ENCODE data around the gene DPYD. TPM values are rescaled to one million over a fixed set of nuclear protein-coding genes. Genes with fewer than 3 reads are reported as not detected.

DPYD gene
- total and polyA plus RNA-seq, 4 experiments from 2014 or later: 49.7 to 58.4 (median 51.9) TPM

- H3K9me3 Mint-ChIP-seq: no peaks in the 10 kb centered on the region
- H3K27ac Mint-ChIP-seq: no peak overlapping the region
- Histone ChIP-seq H3K9me3 (ENCODE audit: control insufficient read depth in 1 of 2, low read length in 2 of 2) (no peaks in the 10 kb centered on the region), H3K4me3 (ENCODE audit: low read length in 2 of 2) (no peak overlapping the region), H3K36me3 (ENCODE audit: insufficient read depth, low read length) (no peaks in the 10 kb centered on the region), H3K27ac (ENCODE audit: low read depth, low read length) (no peak overlapping the region), H3K27me3 (ENCODE audit: insufficient read depth, low read length) (no peaks in the 10 kb centered on the region), H3K4me1 (ENCODE audit: insufficient read depth, low read length) (no peaks in the 10 kb centered on the region)
- no peaks in the 10 kb centered on the region for H3K27me3 Mint-ChIP-seq
- H3K36me3 Mint-ChIP-seq: peaks cover 23 to 25% of the 10 kb centered on the region in 2 donors
- H3K4me3 Mint-ChIP-seq: no peak overlapping the region
- ChIA-PET CTCF (ENCODE audit: partially characterized antibody) (no interaction called here), POLR2A (ENCODE audit: partially characterized antibody) (no interaction called here)
- H3K4me1 Mint-ChIP-seq: peaks cover 0 to 8% (median under 1%) of the 10 kb centered on the region in 4 donors
- intact Hi-C loops (cut with micrococcal nuclease): no loop called here
- DNase-seq: no peak
These were observed 369.7 kb downstream of the DPYD start for GRCh38 chr1:97551113-97551512.

DNA sequence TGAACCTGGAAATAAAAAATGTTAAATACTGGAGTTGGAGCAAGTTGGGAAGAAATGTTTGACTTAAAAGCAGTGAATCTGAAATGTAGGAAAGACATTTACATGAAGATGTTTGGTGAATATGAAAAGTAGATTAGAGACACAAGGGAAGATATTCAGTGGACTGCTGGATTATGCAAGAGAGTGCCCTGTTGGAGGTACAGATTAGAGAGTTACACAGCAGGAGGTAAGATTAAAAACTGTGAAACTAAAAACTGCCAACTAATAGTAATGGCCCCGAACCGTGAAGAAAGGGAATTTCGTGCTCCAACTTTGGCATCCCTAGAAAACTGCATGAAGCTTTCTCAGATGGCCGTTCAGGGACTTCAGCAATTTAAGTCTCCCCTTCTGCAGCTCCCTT lies 375.4 kb downstream of the DPYD start:
- no peaks in the 10 kb centered on the region for H3K27me3 Mint-ChIP-seq
- peaks cover 0 to 3% (median 0%) of the 10 kb centered on the region in 8 donors for H3K9me3 Mint-ChIP-seq
- no peak overlapping the region for H3K27ac ChIP-seq (ENCODE audit: low read depth, low read length)
- H3K4me1 ChIP-seq (ENCODE audit: insufficient read depth, low read length): no peaks in the 10 kb centered on the region
- ChIA-PET POLR2A (ENCODE audit: partially characterized antibody) (no interaction called here), CTCF (ENCODE audit: partially characterized antibody) (no interaction called here)
- no peaks in the 10 kb centered on the region for H3K4me1 Mint-ChIP-seq
- no peak overlapping the region for H3K4me3 Mint-ChIP-seq
- DNase-seq: no peak
- no peaks in the 10 kb centered on the region for H3K9me3 ChIP-seq (ENCODE audit: control insufficient read depth in 1 of 2, low read length in 2 of 2)
- intact Hi-C loops (cut with micrococcal nuclease): no loop called here
- H3K4me3 ChIP-seq (ENCODE audit: low read length in 2 of 2): no peak overlapping the region
- H3K27ac Mint-ChIP-seq: no peak overlapping the region
- H3K36me3 ChIP-seq (ENCODE audit: insufficient read depth, low read length): no peaks in the 10 kb centered on the region
- H3K27me3 ChIP-seq (ENCODE audit: insufficient read depth, low read length): no peaks in the 10 kb centered on the region
- H3K36me3 Mint-ChIP-seq: peaks cover 26 to 36% of the 10 kb centered on the region in 2 donors

GRCh38 chr1:97540346-97540888 lies 380.4 kb downstream of the DPYD start:
- ChIA-PET CTCF (ENCODE audit: partially characterized antibody) (interaction anchor here (0.6 kb wide), 1 partner anchor 65 kb away, joined by 3 read pairs; no protein-coding TSS in a partner anchor), POLR2A (ENCODE audit: partially characterized antibody) (no interaction called here)
- no peaks in the 10 kb centered on the region for H3K27me3 ChIP-seq (ENCODE audit: insufficient read depth, low read length)
- no peak for DNase-seq
- no peaks in the 10 kb centered on the region for H3K9me3 ChIP-seq (ENCODE audit: control insufficient read depth in 1 of 2, low read length in 2 of 2)
- intact Hi-C loops (cut with micrococcal nuclease): no loop called here
- peaks cover 42 to 61% of the 10 kb centered on the region in 2 donors for H3K36me3 Mint-ChIP-seq
- H3K9me3 Mint-ChIP-seq: peaks cover 0 to 3% (median 0%) of the 10 kb centered on the region in 8 donors
- H3K4me1 Mint-ChIP-seq: no peaks in the 10 kb centered on the region
- no peak overlapping the region for H3K4me3 ChIP-seq (ENCODE audit: low read length in 2 of 2)
- H3K4me3 Mint-ChIP-seq: no peak overlapping the region
- H3K27me3 Mint-ChIP-seq: no peaks in the 10 kb centered on the region
- no peak overlapping the region for H3K27ac Mint-ChIP-seq
- H3K36me3 ChIP-seq (ENCODE audit: insufficient read depth, low read length): no peaks in the 10 kb centered on the region
- H3K27ac ChIP-seq (ENCODE audit: low read depth, low read length): no peak overlapping the region
- H3K4me1 ChIP-seq (ENCODE audit: insufficient read depth, low read length): no peaks in the 10 kb centered on the region

- Histone ChIP-seq H3K27ac (ENCODE audit: low read depth, low read length) (no peak overlapping the region), H3K27me3 (ENCODE audit: insufficient read depth, low read length) (no peaks in the 10 kb centered on the region), H3K4me1 (ENCODE audit: insufficient read depth, low read length) (no peaks in the 10 kb centered on the region), H3K9me3 (ENCODE audit: control insufficient read depth in 1 of 2, low read length in 2 of 2) (no peaks in the 10 kb centered on the region), H3K36me3 (ENCODE audit: insufficient read depth, low read length) (no peaks in the 10 kb centered on the region), H3K4me3 (ENCODE audit: low read length in 2 of 2) (no peak overlapping the region)
- no peaks in the 10 kb centered on the region for H3K27me3 Mint-ChIP-seq
- no peaks in the 10 kb centered on the region for H3K9me3 Mint-ChIP-seq
- no peak for DNase-seq
- ChIA-PET CTCF (ENCODE audit: partially characterized antibody) (no interaction called here), POLR2A (ENCODE audit: partially characterized antibody) (no interaction called here)
- H3K4me3 Mint-ChIP-seq: no peak overlapping the region
- no peak overlapping the region for H3K27ac Mint-ChIP-seq
- intact Hi-C loops (cut with micrococcal nuclease): no loop called here
- no peaks in the 10 kb centered on the region for H3K4me1 Mint-ChIP-seq
- H3K36me3 Mint-ChIP-seq: peaks cover 45 to 64% of the 10 kb centered on the region in 2 donors
These were observed 382.7 kb downstream of the DPYD start for GRCh38 chr1:97538113-97538512.

GRCh38 chr1:97533358-97533757 lies 387.5 kb downstream of the DPYD start:
- Mint-ChIP-seq H3K27me3 (no peaks in the 10 kb centered on the region), H3K9me3 (peaks cover 0 to 2% (median 0%) of the 10 kb centered on the region in 8 donors), H3K36me3 (peaks cover 45 to 73% of the 10 kb centered on the region in 2 donors), H3K4me3 (no peak overlapping the region), H3K4me1 (peaks cover 0 to 4% (median 0%) of the 10 kb centered on the region in 4 donors), H3K27ac (no peak overlapping the region)
- Histone ChIP-seq H3K27me3 (ENCODE audit: insufficient read depth, low read length) (no peaks in the 10 kb centered on the region), H3K4me3 (ENCODE audit: low read length in 2 of 2) (no peak overlapping the region), H3K9me3 (ENCODE audit: control insufficient read depth in 1 of 2, low read length in 2 of 2) (no peaks in the 10 kb centered on the region), H3K27ac (ENCODE audit: low read depth, low read length) (no peak overlapping the region), H3K36me3 (ENCODE audit: insufficient read depth, low read length) (no peaks in the 10 kb centered on the region), H3K4me1 (ENCODE audit: insufficient read depth, low read length) (no peaks in the 10 kb centered on the region)
- DNase-seq: no peak
- intact Hi-C loops (cut with micrococcal nuclease): no loop called here
- POLR2A ChIA-PET (ENCODE audit: partially characterized antibody): no interaction called here
- CTCF ChIA-PET (ENCODE audit: partially characterized antibody): no interaction called here

DNA sequence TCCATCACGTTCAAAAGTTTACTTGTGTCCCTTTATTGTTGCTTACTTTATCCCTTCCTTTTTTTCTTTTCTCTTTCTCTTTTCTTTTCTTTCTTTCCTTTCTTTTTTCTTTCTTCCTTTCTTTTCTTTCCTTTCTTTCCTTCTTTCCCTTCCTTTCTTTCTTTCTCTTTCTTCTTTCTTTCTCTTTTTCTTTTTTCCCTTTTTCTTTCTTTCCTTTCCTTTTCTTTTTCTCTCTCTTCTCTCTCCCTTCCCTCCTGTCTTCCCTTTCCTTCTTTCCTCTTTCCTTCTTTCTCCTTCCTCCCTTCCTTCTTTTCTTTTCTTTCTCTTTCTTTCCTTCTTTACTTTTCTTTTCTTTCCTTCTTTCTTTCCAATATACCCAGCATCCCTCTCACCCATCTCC lies 391.2 kb downstream of the DPYD start:
- H3K36me3 ChIP-seq (ENCODE audit: insufficient read depth, low read length): no peaks in the 10 kb centered on the region
- no peaks in the 10 kb centered on the region for H3K27me3 ChIP-seq (ENCODE audit: insufficient read depth, low read length)
- CTCF ChIA-PET (ENCODE audit: partially characterized antibody): no interaction called here
- POLR2A ChIA-PET (ENCODE audit: partially characterized antibody): no interaction called here
- peaks cover 0 to 4% (median 0%) of the 10 kb centered on the region in 4 donors for H3K4me1 Mint-ChIP-seq
- H3K27ac ChIP-seq (ENCODE audit: low read depth, low read length): no peak overlapping the region
- no peaks in the 10 kb centered on the region for H3K27me3 Mint-ChIP-seq
- intact Hi-C loops (cut with micrococcal nuclease): no loop called here
- no peak for DNase-seq
- H3K36me3 Mint-ChIP-seq: peaks cover 33 to 67% of the 10 kb centered on the region in 2 donors
- H3K4me1 ChIP-seq (ENCODE audit: insufficient read depth, low read length): no peaks in the 10 kb centered on the region
- peaks cover 0 to 5% (median 0%) of the 10 kb centered on the region in 8 donors for H3K9me3 Mint-ChIP-seq
- no peak overlapping the region for H3K4me3 Mint-ChIP-seq
- H3K27ac Mint-ChIP-seq: peak overlapping the region in 2 of 7 donors; percentile 26 to 59
- H3K4me3 ChIP-seq (ENCODE audit: low read length in 2 of 2): no peak overlapping the region
- no peaks in the 10 kb centered on the region for H3K9me3 ChIP-seq (ENCODE audit: control insufficient read depth in 1 of 2, low read length in 2 of 2)

- Histone ChIP-seq H3K36me3 (ENCODE audit: insufficient read depth, low read length) (no peaks in the 10 kb centered on the region), H3K4me1 (ENCODE audit: insufficient read depth, low read length) (no peaks in the 10 kb centered on the region), H3K27ac (ENCODE audit: low read depth, low read length) (no peak overlapping the region), H3K9me3 (ENCODE audit: control insufficient read depth in 1 of 2, low read length in 2 of 2) (no peaks in the 10 kb centered on the region), H3K27me3 (ENCODE audit: insufficient read depth, low read length) (no peaks in the 10 kb centered on the region), H3K4me3 (ENCODE audit: low read length in 2 of 2) (no peak overlapping the region)
- no peaks in the 10 kb centered on the region for H3K27me3 Mint-ChIP-seq
- H3K4me3 Mint-ChIP-seq: no peak overlapping the region
- H3K27ac Mint-ChIP-seq: no peak overlapping the region
- H3K36me3 Mint-ChIP-seq: peaks cover 45 to 78% of the 10 kb centered on the region in 2 donors
- intact Hi-C loops (cut with micrococcal nuclease): no loop called here
- ChIA-PET CTCF (ENCODE audit: partially characterized antibody) (no interaction called here), POLR2A (ENCODE audit: partially characterized antibody) (no interaction called here)
- no peak for DNase-seq
- H3K4me1 Mint-ChIP-seq: peaks cover 0 to 4% (median 2%) of the 10 kb centered on the region in 4 donors
- peaks cover 3 to 15% (median 9%) of the 10 kb centered on the region in 8 donors for H3K9me3 Mint-ChIP-seq
These were observed 396.6 kb downstream of the DPYD start for GRCh38 chr1:97524211-97524610.

Data from CD4-positive, alpha-beta memory T cell (primary cell).